GM12878 (cell line): ENCODE data around the gene SHANK1. TPM values are rescaled to one million over a fixed set of nuclear protein-coding genes. Genes with fewer than 3 reads are reported as not detected.

Source experiments
- ATAC-seq: fragments of 200-7000 bp; cut with Tn5 transposase; 3 replicates; pipeline ENCODE4 v1.9.1; 2020; ENCODE audit warnings: mild to moderate bottlenecking, moderate library complexity
- BruUV-seq: library from RNA; stranded (reverse); fragments of 400-500 nt; replicated peaks from 2 replicates; lab custom pipeline; 2021; lab: Mats Ljungman, UMichigan
- CTCF ChIA-PET: fragments of 300-600 bp; sonication (Branson Sonifier 250); formaldehyde crosslinking; extraction: SDS; loops from one replicate; lab custom pipeline; 2021; ENCODE audit warnings: inconsistent platforms; lab: Yijun Ruan, JAX
- POLR2A ChIA-PET: fragments of 350-600 bp; formaldehyde crosslinking; extraction: SDS; loops from one replicate; lab custom pipeline; 2021; ENCODE audit warnings: inconsistent platforms; lab: Charles Lee
- RAD21 ChIA-PET: fragments of 300-600 bp; sonication (Branson Sonifier 250); formaldehyde crosslinking; loops from one replicate; lab custom pipeline; 2023; ENCODE audit warnings: antibody characterized with exemption; ENCODE audit not compliant: unreplicated experiment; lab: Charles Lee
- SMC1A ChIA-PET: fragments of 300-600 bp; sonication (Branson Sonifier 250); formaldehyde crosslinking; loops from one replicate; lab custom pipeline; 2023; ENCODE audit not compliant: unreplicated experiment, uncharacterized antibody; lab: Charles Lee
- DNase-seq: peaks from one replicate; pipeline ENCODE4 v3.0.0-alpha.2; 2011; ENCODE audit warnings: low read depth, low spot score
- FAIRE-seq: peaks from 3 replicates; lab custom pipeline; 2011; peaks lifted over from hg19 to GRCh38; lab: Jason Lieb, UNC
- H2AFZ ChIP-seq: 2 replicates; pipeline ENCODE4 v1.6.0; 2011; ENCODE audit warnings: low read depth, low read length, control low read depth; ENCODE audit not compliant: control insufficient read depth
- H3K27ac ChIP-seq: 2 replicates; pipeline ENCODE4 v1.5.1; 2011; ENCODE audit warnings: control low read depth; ENCODE audit not compliant: control insufficient read depth, insufficient read depth
- H3K27me3 ChIP-seq, 2 experiments: replicated peaks in 1 of 2; 2 replicates each; pipeline versions ENCODE4 v1.6.0 to v1.6.1; 2011; ENCODE audit warnings: low read length in 1 of 2; ENCODE audit not compliant: control insufficient read depth in 2 of 2, insufficient read depth in 2 of 2
- H3K36me3 ChIP-seq, 2 experiments: 2 replicates each; pipeline ENCODE4 v1.5.1; 2011; ENCODE audit warnings: low read length in 1 of 2; ENCODE audit not compliant: control insufficient read depth in 2 of 2, insufficient read depth in 2 of 2
- H3K4me1 ChIP-seq: 2 replicates; pipeline ENCODE4 v1.6.1; 2011; ENCODE audit warnings: mild to moderate bottlenecking, low read length, moderate library complexity, mixed read lengths; ENCODE audit not compliant: control insufficient read depth, insufficient read depth
- H3K4me2 ChIP-seq: 2 replicates; pipeline ENCODE4 v1.6.0; 2011; ENCODE audit warnings: control low read depth; ENCODE audit not compliant: control insufficient read depth, insufficient read depth
- H3K4me3 ChIP-seq: fragments of 200-600 bp; sonication (generic); 2 replicates; pipeline ENCODE4 v1.5.1; 2016
- H3K79me2 ChIP-seq: 2 replicates; pipeline ENCODE4 v1.6.0; 2011; ENCODE audit warnings: low read length; ENCODE audit not compliant: control insufficient read depth, insufficient read depth
- H3K9ac ChIP-seq: 2 replicates; pipeline ENCODE4 v1.8.0; 2011; ENCODE audit warnings: low read length, control low read depth, mixed read lengths; ENCODE audit not compliant: control insufficient read depth, insufficient read depth
- H3K9me3 ChIP-seq: replicated peaks from 3 replicates; pipeline ENCODE4 v1.5.1; 2011; ENCODE audit warnings: mild to moderate bottlenecking, low read length; ENCODE audit not compliant: control insufficient read depth, insufficient read depth
- H4K20me1 ChIP-seq: 2 replicates; pipeline ENCODE4 v1.6.0; 2011; ENCODE audit not compliant: control insufficient read depth, insufficient read depth
- CHD2 ChIP-seq: IDR thresholded peaks from 2 replicates; pipeline ENCODE4 v1.6.1; 2011; ENCODE audit warnings: low read depth, low read length, improper control_type of control experiment, borderline replicate concordance
- JUNB ChIP-seq: IDR thresholded peaks from 2 replicates; pipeline ENCODE4 v1.6.1; 2016; ENCODE audit warnings: antibody characterized with exemption, mild to moderate bottlenecking
- MEF2B ChIP-seq: fragments of 450-650 bp; IDR thresholded peaks from 2 replicates; pipeline ENCODE4 v1.6.1; 2018; ENCODE audit warnings: mild to moderate bottlenecking, moderate library complexity; ENCODE audit not compliant: partially characterized antibody, poor library complexity, severe bottlenecking
- NRF1 ChIP-seq: conservative IDR thresholded peaks from 2 replicates; pipeline ENCODE4 v1.6.1; 2011; ENCODE audit warnings: mild to moderate bottlenecking, low read depth, low read length, improper control_type of control experiment
- PAX8 ChIP-seq: fragments of 450-650 bp; IDR thresholded peaks from 2 replicates; pipeline ENCODE4 v1.6.1; 2017; ENCODE audit warnings: mild to moderate bottlenecking, moderate library complexity
- POU2F2 ChIP-seq: IDR thresholded peaks from 3 replicates; pipeline ENCODE4 v1.6.1; 2011; ENCODE audit warnings: low read depth, mild to moderate bottlenecking, low read length, borderline replicate concordance
- RUNX3 ChIP-seq: IDR thresholded peaks from 2 replicates; pipeline ENCODE4 v1.6.1; 2012; ENCODE audit warnings: low read length, inconsistent platforms
- TCF7 ChIP-seq: IDR thresholded peaks from 2 replicates; pipeline ENCODE4 v1.6.1; 2014; ENCODE audit warnings: antibody characterized with exemption, borderline replicate concordance
- ZNF207 ChIP-seq: fragments of 450-650 bp; IDR thresholded peaks from 2 replicates; pipeline ENCODE4 v1.6.1; 2014; ENCODE audit warnings: antibody characterized with exemption, mild to moderate bottlenecking, borderline replicate concordance
- ZNF622 ChIP-seq: fragments of 450-650 bp; IDR thresholded peaks from 2 replicates; pipeline ENCODE4 v1.6.1; 2017; ENCODE audit warnings: mild to moderate bottlenecking, inconsistent platforms
- WGBS: methylation state at CpG from one replicate; pipeline ENCODE4 v1.1.6; 2016; ENCODE audit warnings: low lambda C conversion rate; ENCODE audit not compliant: insufficient replicate concordance, insufficient coverage; ENCODE audit errors: missing lambda C conversion rate; 5-methylcytosine and 5-hydroxymethylcytosine counted together
- in situ Hi-C: fragments of 300-500 bp; cut with MboI; formaldehyde crosslinking; loops from 9 replicates; pipeline ENCODE4 v1.14.3; 2018; ENCODE audit warnings: mixed read lengths
- intact Hi-C: fragments of 100-400 bp; cut with micrococcal nuclease; formaldehyde crosslinking; loops from one replicate; pipeline ENCODE4 v1.14.2; 2022; ENCODE audit not compliant: unreplicated experiment
- polyA plus RNA-seq, 11 experiments: library from polyadenylated mRNA; depleted of rRNA in 4 of 11; unstranded in 6 of 11; stranded (reverse) in 5 of 11; fragments of >200 nt; fragmentation: Nextera tagmentation in 4 of 11; fragmentation: Illumina TruSeq in 1 of 11; extraction: Ambion mirVana in 4 of 11; extraction: Trizol in 1 of 11; gene quantifications; 1 replicate in 1 of 11; 2 replicates in 10 of 11; pipeline versions ENCODE4 v1.2.1 to v1.2.3, GENCODE V29; 2011 to 2016; ENCODE audit warnings: inconsistent platforms in 2 of 11, missing spikeins in 2 of 11, low read depth in 1 of 11
- total RNA-seq, 4 experiments: library from RNA; depleted of rRNA in 3 of 4; stranded (reverse); fragments of >200 nt in 3 of 4; fragmentation: Illumina TruSeq in 1 of 4; extraction: Trizol in 1 of 4; gene quantifications; 2 replicates each; pipeline versions ENCODE4 v1.2.1 to v1.2.3, GENCODE V29; 2013 to 2021
- TF ChIP-seq, protein P1 (sequence below): fragments of 450-650 bp; IDR thresholded peaks from 2 replicates; pipeline ENCODE4 v1.6.1; 2018; ENCODE audit warnings: borderline replicate concordance, mild to moderate bottlenecking; ENCODE audit not compliant: partially characterized antibody
- TF ChIP-seq, protein P2 (sequence below): fragments of 450-650 bp; IDR thresholded peaks from 2 replicates; pipeline ENCODE4 v1.6.1; 2016; ENCODE audit warnings: mild to moderate bottlenecking, moderate library complexity, borderline replicate concordance

The SHANK1 gene
- total and polyA plus RNA-seq, 10 of the 15 experiments (the other 5 are each of a cell fraction or from before 2014, with no cell fraction given): not detected

DNA sequence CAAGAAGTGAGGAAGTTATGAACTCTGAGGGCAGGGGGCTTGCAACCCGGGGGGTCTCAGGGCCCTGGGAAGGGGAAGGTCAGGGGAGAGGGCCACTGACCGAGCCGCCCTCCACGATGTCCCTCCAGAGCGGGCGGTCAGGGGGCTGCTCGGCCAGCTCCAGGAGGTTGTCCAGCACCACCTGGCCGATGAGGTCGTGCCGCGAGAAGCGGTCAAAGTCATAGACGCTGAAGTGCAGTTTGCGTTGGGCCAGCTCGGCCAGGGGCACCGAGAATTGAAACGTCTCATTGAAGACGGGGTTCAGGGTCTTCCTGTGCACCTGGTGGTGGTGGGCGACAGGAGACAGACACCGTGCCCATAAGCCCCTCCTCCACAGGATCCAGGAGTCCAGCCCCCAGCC is 90.4 kb downstream of the SHANK1 start:
- Histone ChIP-seq H3K9me3 (peaks cover 2% of the 10 kb centered on the region; the same call in 1 of the 3 replicates), H3K27me3 (no peaks in the 10 kb centered on the region; a peak in 1 of 4 replicates), H2AFZ (no peak overlapping the region), H4K20me1 (no peaks in the 10 kb centered on the region), H3K79me2 (no peaks in the 10 kb centered on the region), H3K36me3 (no peaks in the 10 kb centered on the region), H3K4me3 (no peak overlapping the region), H3K4me1 (no peaks in the 10 kb centered on the region), H3K27ac (no peak overlapping the region), H3K9ac (no peak overlapping the region), H3K4me2 (no peak overlapping the region)
- in situ Hi-C loops (no loop called here), intact Hi-C loops (no loop called here)
- ChIA-PET CTCF (no interaction called here), POLR2A (no interaction called here), SMC1A (no interaction called here), RAD21 (no interaction called here)
- ATAC-seq (no peak), DNase-seq (no peak), FAIRE-seq (no peak)
- WGBS: 57% methylated on average over 18 of the region's 20 CpGs
- TF ChIP-seq POU2F2 (no peak), ZNF622 (no peak)
- no TSS peak for BruUV-seq

DNA sequence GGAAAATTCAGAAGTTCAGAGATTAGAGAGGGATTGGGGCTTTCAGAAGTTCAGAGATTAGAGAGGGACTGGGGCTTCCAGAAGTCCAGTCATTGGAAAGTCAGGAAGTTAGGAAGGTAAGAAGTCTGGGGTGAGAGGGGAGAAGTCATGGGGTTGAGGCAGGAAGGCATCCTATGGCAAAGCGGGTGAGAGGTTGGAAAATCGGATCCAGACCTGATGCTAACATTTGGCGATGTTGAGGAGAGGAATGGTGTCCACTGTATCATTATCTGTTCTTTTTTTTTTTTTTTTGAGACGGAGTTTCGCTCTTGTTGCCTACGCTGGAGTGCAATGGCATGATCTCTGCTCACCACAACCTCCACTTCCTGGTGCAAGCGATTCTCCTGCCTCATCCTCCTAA is 91.1 kb downstream of the SHANK1 start:
- no TSS peak for BruUV-seq
- POLR2A ChIA-PET: no interaction called here
- Histone ChIP-seq H3K4me1 (no peaks in the 10 kb centered on the region), H3K9ac (no peak overlapping the region), H2AFZ (no peak overlapping the region), H3K79me2 (no peaks in the 10 kb centered on the region), H3K4me2 (no peak overlapping the region), H3K27me3 (no peaks in the 10 kb centered on the region; a peak in 1 of 4 replicates), H3K36me3 (no peaks in the 10 kb centered on the region), H3K27ac (no peak overlapping the region), H4K20me1 (no peaks in the 10 kb centered on the region), H3K4me3 (no peak overlapping the region), H3K9me3 (no peaks in the 10 kb centered on the region; the same call in 2 of the 3 replicates)
- in situ Hi-C loops: no loop called here
- intact Hi-C loops: no loop called here
- RAD21 ChIA-PET: no interaction called here
- DNase-seq (no peak), FAIRE-seq (no peak), ATAC-seq (no peak)
- CTCF ChIA-PET: no interaction called here
- 66% methylated on average over 7 of the region's 7 CpGs for WGBS
- SMC1A ChIA-PET: no interaction called here
- TF ChIP-seq, protein P1, sequence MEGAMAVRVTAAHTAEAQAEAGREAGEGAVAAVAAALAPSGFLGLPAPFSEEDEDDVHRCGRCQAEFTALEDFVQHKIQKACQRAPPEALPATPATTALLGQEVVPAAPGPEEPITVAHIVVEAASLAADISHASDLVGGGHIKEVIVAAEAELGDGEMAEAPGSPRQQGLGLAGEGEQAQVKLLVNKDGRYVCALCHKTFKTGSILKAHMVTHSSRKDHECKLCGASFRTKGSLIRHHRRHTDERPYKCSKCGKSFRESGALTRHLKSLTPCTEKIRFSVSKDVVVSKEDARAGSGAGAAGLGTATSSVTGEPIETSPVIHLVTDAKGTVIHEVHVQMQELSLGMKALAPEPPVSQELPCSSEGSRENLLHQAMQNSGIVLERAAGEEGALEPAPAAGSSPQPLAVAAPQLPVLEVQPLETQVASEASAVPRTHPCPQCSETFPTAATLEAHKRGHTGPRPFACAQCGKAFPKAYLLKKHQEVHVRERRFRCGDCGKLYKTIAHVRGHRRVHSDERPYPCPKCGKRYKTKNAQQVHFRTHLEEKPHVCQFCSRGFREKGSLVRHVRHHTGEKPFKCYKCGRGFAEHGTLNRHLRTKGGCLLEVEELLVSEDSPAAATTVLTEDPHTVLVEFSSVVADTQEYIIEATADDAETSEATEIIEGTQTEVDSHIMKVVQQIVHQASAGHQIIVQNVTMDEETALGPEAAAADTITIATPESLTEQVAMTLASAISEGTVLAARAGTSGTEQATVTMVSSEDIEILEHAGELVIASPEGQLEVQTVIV: no peak
- TF ChIP-seq NRF1 (no peak), JUNB (no peak), PAX8 (no peak), RUNX3 (no peak), TCF7 (no peak), ZNF207 (no peak), MEF2B (no peak), CHD2 (no peak)
- TF ChIP-seq, protein P2, sequence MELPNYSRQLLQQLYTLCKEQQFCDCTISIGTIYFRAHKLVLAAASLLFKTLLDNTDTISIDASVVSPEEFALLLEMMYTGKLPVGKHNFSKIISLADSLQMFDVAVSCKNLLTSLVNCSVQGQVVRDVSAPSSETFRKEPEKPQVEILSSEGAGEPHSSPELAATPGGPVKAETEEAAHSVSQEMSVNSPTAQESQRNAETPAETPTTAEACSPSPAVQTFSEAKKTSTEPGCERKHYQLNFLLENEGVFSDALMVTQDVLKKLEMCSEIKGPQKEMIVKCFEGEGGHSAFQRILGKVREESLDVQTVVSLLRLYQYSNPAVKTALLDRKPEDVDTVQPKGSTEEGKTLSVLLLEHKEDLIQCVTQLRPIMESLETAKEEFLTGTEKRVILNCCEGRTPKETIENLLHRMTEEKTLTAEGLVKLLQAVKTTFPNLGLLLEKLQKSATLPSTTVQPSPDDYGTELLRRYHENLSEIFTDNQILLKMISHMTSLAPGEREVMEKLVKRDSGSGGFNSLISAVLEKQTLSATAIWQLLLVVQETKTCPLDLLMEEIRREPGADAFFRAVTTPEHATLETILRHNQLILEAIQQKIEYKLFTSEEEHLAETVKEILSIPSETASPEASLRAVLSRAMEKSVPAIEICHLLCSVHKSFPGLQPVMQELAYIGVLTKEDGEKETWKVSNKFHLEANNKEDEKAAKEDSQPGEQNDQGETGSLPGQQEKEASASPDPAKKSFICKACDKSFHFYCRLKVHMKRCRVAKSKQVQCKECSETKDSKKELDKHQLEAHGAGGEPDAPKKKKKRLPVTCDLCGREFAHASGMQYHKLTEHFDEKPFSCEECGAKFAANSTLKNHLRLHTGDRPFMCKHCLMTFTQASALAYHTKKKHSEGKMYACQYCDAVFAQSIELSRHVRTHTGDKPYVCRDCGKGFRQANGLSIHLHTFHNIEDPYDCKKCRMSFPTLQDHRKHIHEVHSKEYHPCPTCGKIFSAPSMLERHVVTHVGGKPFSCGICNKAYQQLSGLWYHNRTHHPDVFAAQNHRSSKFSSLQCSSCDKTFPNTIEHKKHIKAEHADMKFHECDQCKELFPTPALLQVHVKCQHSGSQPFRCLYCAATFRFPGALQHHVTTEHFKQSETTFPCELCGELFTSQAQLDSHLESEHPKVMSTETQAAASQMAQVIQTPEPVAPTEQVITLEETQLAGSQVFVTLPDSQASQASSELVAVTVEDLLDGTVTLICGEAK: no peak
